GM21515 (cell line): ENCODE results near the gene VWA8.
"Not testable (repeated sequence)": the region's sequence is repeated elsewhere in the genome, so short reads cannot be mapped to it uniquely, and the experiment has no call there.

Experiments used
- ATAC-seq: cut with Tn5 transposase; IDR thresholded peaks from one replicate; pipeline ENCODE4 v1.9.1; 2021; ENCODE audit not compliant: unreplicated experiment

Gene VWA8

GRCh38 chr13:41651413-41652058 is 309.4 kb downstream of the VWA8 start:
- no peak for ATAC-seq

GRCh38 chr13:41650706-41651105 is 310.2 kb downstream of the VWA8 start:
- no peak for ATAC-seq

GRCh38 chr13:41649659-41650058 is 311.2 kb downstream of the VWA8 start:
- ATAC-seq, result no peak

- ATAC-seq, result no peak
These were observed 312.5 kb downstream of the VWA8 start for GRCh38 chr13:41648314-41648935.

- ATAC-seq, result not testable (repeated sequence)
These were observed 313.1 kb downstream of the VWA8 start for GRCh38 chr13:41647699-41648313.

- ATAC-seq, result no peak
These were observed 315.6 kb downstream of the VWA8 start for GRCh38 chr13:41645331-41645730.

- ATAC-seq, result no peak
These were observed 316.2 kb downstream of the VWA8 start for GRCh38 chr13:41644742-41645141.

GRCh38 chr13:41643507-41643906 is 317.4 kb downstream of the VWA8 start:
- ATAC-seq, result no peak

- no peak for ATAC-seq
These were observed 318.9 kb downstream of the VWA8 start for GRCh38 chr13:41641961-41642360.

GRCh38 chr13:41641429-41641828 is 319.5 kb downstream of the VWA8 start:
- no peak for ATAC-seq

- ATAC-seq, result no peak
These were observed 320.7 kb downstream of the VWA8 start for GRCh38 chr13:41639955-41640780.

GRCh38 chr13:41639237-41639904 is 321.5 kb downstream of the VWA8 start:
- no peak for ATAC-seq

GRCh38 chr13:41637586-41637985 is 323.3 kb downstream of the VWA8 start:
- ATAC-seq, result no peak

GRCh38 chr13:41637032-41637431 is 323.9 kb downstream of the VWA8 start:
- not testable (repeated sequence) for ATAC-seq

GRCh38 chr13:41636590-41636989 is 324.3 kb downstream of the VWA8 start:
- ATAC-seq, result not testable (repeated sequence)

GRCh38 chr13:41634407-41634806 is 326.5 kb downstream of the VWA8 start:
- no peak for ATAC-seq

- no peak for ATAC-seq
These were observed 327.1 kb downstream of the VWA8 start for GRCh38 chr13:41633776-41634175.

- no peak for ATAC-seq
These were observed 329.5 kb downstream of the VWA8 start for GRCh38 chr13:41631296-41631965.

- ATAC-seq, result no peak
These were observed 333.5 kb downstream of the VWA8 start for GRCh38 chr13:41627425-41627824.

- ATAC-seq, result no peak
These were observed 336.9 kb downstream of the VWA8 start for GRCh38 chr13:41624041-41624440.
